ENCODE data around the gene TCF4.

GRCh38 chr18:55525845-55526244 is 62.1 kb downstream of the TCF4 start:
- TF ChIP-seq SUZ12 (IDR thresholded peaks at IDR 0.05) (no peak), HDGF (IDR thresholded peaks at IDR 0.05; ENCODE audit: borderline replicate concordance) (no peak), ZNF384 (IDR thresholded peaks at IDR 0.05) (no peak), FOXK2 (IDR thresholded peaks at IDR 0.05) (no peak), BHLHE40 (IDR thresholded peaks at IDR 0.05; ENCODE audit: borderline replicate concordance) (no peak), FOXA1 (IDR thresholded peaks at IDR 0.05) (no peak), NFRKB (IDR thresholded peaks at IDR 0.05) (no peak), SP1 (IDR thresholded peaks at IDR 0.05) (no peak), FOXM1 (IDR thresholded peaks at IDR 0.05; ENCODE audit: borderline replicate concordance) (no peak), TARDBP (IDR thresholded peaks at IDR 0.05) (no peak), ARNT (IDR thresholded peaks at IDR 0.05) (no peak)

All from HEK293T (cell line).